Stomach (tissue), 9 donors: ENCODE results near the gene CACNA2D3. TPM values are rescaled to one million over a fixed set of nuclear protein-coding genes. Genes with fewer than 3 reads are reported as not detected.

Experiments
- DNase-seq, 2 donors: peaks; one replicate each; pipeline versions ENCODE4 v3.0.0 to v3.0.0-alpha.2; 2013 to 2019
- H3K27ac ChIP-seq, 5 donors: fragments of 200-600 bp in 4 of 5; sonication (generic) in 4 of 5; one replicate each; pipeline ENCODE4 v1.5.1; 2013 to 2019; ENCODE audit warnings: mild to moderate bottlenecking in 1 of 5, moderate library complexity in 1 of 5
- H3K27me3 ChIP-seq, 3 donors: fragments of 200-600 bp; sonication (generic); one replicate each; pipeline ENCODE4 v1.5.1; 2017 to 2019; ENCODE audit warnings: mixed run types in 1 of 3
- H3K36me3 ChIP-seq, 4 donors: fragments of 200-600 bp; sonication (generic); 1 replicate in 3 of 4; 2 replicates in 1 of 4; pipeline ENCODE4 v1.5.1; 2016 to 2019
- H3K4me1 ChIP-seq, 4 donors: fragments of 200-600 bp; sonication (generic); one replicate each; pipeline ENCODE4 v1.5.1; 2016 to 2019
- H3K4me3 ChIP-seq, 4 donors: fragments of 200-600 bp; sonication (generic) in 3 of 4; one replicate each; pipeline ENCODE4 v1.5.1; 2016 to 2019; ENCODE audit warnings: mild to moderate bottlenecking in 1 of 4
- H3K9me3 ChIP-seq, 4 donors: fragments of 200-600 bp; sonication (generic); one replicate each; pipeline ENCODE4 v1.5.1; 2016 to 2019
- EP300 ChIP-seq: sonication (generic); formaldehyde crosslinking; IDR thresholded peaks from one replicate; pipeline ENCODE4 v1.6.1; 2017; ENCODE audit warnings: antibody characterized with exemption
- POLR2A ChIP-seq, 4 donors: fragments of 450-650 bp; IDR thresholded peaks; one replicate each; pipeline ENCODE4 v1.6.1; 2016; ENCODE audit warnings: antibody characterized with exemption in 4 of 4, control low read depth in 2 of 4, mild to moderate bottlenecking in 1 of 4, moderate library complexity in 1 of 4
- POLR2AphosphoS5 ChIP-seq, 3 donors: sonication (generic); formaldehyde crosslinking; IDR thresholded peaks; one replicate each; pipeline ENCODE4 v1.6.1; 2016; ENCODE audit warnings: antibody characterized with exemption in 3 of 3
- WGBS, 5 donors: extraction: QIAGEN DNeasy Blood & Tissue Kit in 3 of 5; methylation state at CpG; one replicate each; pipeline versions ENCODE4 v1.1.5 to v1.1.7; 2013 to 2018; 5-methylcytosine and 5-hydroxymethylcytosine counted together
- intact Hi-C: fragments of 100-400 bp; cut with DNase I; formaldehyde crosslinking; loops from one replicate; pipeline ENCODE4 v1.15.1; 2023; ENCODE audit warnings: low total_unique reads
- polyA plus RNA-seq, 3 donors: library from polyadenylated mRNA; stranded (reverse); fragments of 200-250 nt; gene quantifications; one replicate each; pipeline ENCODE4 v1.2.3, GENCODE V29; 2013
- total RNA-seq, 5 donors: library from RNA; depleted of rRNA; stranded (reverse); fragments of >200 nt; gene quantifications; one replicate each; pipeline versions ENCODE4 v1.1.0 to v1.2.3, GENCODE V29; 2014 to 2016
- TF ChIP-seq, protein P1 (sequence below), 7 experiments: fragments of 450-650 bp in 4 of 7; fragments of 200-600 bp in 3 of 7; sonication (generic) in 3 of 7; IDR thresholded peaks; one replicate each; pipeline ENCODE4 v1.5.1; 2016 to 2019; ENCODE audit warnings: antibody characterized with exemption in 7 of 7, control low read depth in 2 of 7, mild to moderate bottlenecking in 1 of 7
- donor health status: healthy with polysubstance abuse.
- donor health status: Bipolar disorder and iron deficiency.
- donor health status: healthy.

The CACNA2D3 gene
- total and polyA plus RNA-seq, 8 donors: 0.56 to 54.0 (median 2.9) TPM; not detected in 1

DNA sequence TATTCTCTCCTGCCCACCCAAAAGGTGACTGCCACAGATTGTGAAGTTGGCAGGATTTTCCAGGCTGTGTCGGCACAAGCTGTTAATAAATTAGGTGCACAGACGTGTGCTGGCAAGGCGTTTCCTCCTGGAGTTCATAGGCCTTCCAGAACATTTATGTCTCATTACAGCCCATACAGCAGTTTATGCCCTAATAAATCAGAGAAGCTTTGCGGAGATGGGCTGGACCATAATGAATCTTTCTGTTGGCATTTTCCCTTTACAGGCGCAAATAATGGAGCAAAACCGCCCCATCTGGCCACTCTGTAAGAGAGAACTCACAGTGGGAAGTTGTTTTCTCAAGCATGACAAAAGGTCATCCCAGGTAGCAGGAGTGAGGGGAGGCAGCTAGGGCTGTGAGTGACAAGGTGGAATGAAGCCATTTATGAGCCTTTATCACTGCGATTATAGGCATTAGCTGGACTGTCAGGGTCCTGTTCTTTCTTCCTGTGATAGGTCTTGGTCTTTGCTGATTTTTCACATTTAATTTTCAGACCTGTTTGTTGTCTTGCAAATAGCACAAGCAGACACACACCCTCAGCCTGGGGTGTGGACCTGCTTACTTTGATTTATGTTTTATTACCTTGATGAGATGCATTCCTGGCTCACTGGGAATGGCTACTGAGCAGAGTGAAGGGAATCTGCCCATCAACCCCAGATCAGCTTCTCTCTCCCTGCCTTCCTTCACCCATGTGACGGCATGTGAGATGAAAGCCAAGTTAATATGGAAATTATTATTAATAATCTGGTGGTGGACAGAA lies 548.0 kb downstream of the CACNA2D3 start:
- peak in 1 of 2 donors; percentile 17 for DNase-seq
- WGBS, 5 donors: 56 to 66% (median 59%) methylated on average over 8 of the region's 8 CpGs
- Histone ChIP-seq H3K27ac (no peak overlapping the region), H3K4me1 (no peaks in the 10 kb centered on the region), H3K27me3 (no peaks in the 10 kb centered on the region), H3K4me3 (no peak overlapping the region), H3K36me3 (no peaks in the 10 kb centered on the region), H3K9me3 (no peaks in the 10 kb centered on the region)
- TF ChIP-seq POLR2A (IDR thresholded peaks at IDR 0.05): no peak
- intact Hi-C loops: no loop called here

DNA sequence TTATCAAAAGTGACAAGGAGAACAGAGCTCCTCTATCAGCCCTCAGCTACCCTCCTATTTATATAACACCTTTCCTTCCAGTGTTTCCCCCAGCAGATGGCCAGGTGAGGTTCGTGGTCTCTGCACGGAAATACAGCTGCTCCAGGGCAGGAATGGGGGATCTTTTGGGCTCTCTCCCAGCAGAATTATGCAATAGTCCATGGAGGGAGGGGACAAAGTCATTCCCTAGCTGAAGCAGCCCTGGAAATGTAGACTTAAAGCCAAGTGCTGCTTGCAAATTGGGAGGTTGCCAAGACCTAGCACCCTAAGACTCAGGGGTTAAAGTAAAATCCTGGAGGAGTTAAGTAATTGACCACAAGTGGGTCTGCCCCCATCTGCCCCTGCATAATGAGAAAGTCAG lies 549.2 kb downstream of the CACNA2D3 start:
- Histone ChIP-seq H3K27ac (no peak overlapping the region), H3K36me3 (no peaks in the 10 kb centered on the region), H3K4me3 (no peak overlapping the region), H3K27me3 (no peaks in the 10 kb centered on the region), H3K4me1 (no peaks in the 10 kb centered on the region), H3K9me3 (no peaks in the 10 kb centered on the region)
- WGBS, 5 donors: 4 to 31% (median 11%) methylated on average over 2 of the region's 2 CpGs
- TF ChIP-seq EP300: no peak
- no peak for TF ChIP-seq POLR2AphosphoS5 (IDR thresholded peaks at IDR 0.05)
- no peak for TF ChIP-seq POLR2A (IDR thresholded peaks at IDR 0.05)
- TF ChIP-seq, protein P1, sequence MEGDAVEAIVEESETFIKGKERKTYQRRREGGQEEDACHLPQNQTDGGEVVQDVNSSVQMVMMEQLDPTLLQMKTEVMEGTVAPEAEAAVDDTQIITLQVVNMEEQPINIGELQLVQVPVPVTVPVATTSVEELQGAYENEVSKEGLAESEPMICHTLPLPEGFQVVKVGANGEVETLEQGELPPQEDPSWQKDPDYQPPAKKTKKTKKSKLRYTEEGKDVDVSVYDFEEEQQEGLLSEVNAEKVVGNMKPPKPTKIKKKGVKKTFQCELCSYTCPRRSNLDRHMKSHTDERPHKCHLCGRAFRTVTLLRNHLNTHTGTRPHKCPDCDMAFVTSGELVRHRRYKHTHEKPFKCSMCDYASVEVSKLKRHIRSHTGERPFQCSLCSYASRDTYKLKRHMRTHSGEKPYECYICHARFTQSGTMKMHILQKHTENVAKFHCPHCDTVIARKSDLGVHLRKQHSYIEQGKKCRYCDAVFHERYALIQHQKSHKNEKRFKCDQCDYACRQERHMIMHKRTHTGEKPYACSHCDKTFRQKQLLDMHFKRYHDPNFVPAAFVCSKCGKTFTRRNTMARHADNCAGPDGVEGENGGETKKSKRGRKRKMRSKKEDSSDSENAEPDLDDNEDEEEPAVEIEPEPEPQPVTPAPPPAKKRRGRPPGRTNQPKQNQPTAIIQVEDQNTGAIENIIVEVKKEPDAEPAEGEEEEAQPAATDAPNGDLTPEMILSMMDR (IDR thresholded peaks at IDR 0.05): no peak
- DNase-seq: peak in 1 of 2 donors; percentile 22
- intact Hi-C loops: no loop called here

DNA sequence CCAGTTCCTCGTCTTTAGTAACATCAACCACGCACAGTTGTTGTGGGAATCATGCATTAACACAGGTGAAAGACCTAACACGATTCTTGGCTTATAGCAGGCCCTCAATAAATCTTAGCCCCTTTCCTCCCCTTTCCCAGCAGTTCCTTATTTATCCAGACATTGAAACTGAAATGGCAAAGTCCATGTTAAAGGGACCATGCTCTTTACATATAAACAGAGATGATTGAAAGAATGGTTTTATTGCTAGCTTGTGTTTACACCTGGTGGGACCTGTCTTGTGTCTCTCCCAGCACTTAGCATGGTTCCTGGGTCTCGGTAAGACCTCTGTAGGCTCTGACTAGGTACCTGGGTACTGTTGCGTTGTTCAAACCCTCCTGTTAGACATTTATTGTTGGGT lies 553.7 kb downstream of the CACNA2D3 start:
- no peak overlapping the region for H3K4me3 ChIP-seq
- TF ChIP-seq EP300 (no peak), POLR2AphosphoS5 (IDR thresholded peaks at IDR 0.05) (no peak), POLR2A (IDR thresholded peaks at IDR 0.05) (no peak)
- TF ChIP-seq, protein P1 (IDR thresholded peaks at IDR 0.05): no peak
- H3K4me1 ChIP-seq: no peaks in the 10 kb centered on the region
- H3K9me3 ChIP-seq: no peaks in the 10 kb centered on the region
- no peak overlapping the region for H3K27ac ChIP-seq
- 80 to 86% (median 82%) methylated on average over 5 of the region's 5 CpGs for WGBS, 5 donors
- no peaks in the 10 kb centered on the region for H3K36me3 ChIP-seq
- intact Hi-C loops: no loop called here
- no peaks in the 10 kb centered on the region for H3K27me3 ChIP-seq
- no peak for DNase-seq

DNA sequence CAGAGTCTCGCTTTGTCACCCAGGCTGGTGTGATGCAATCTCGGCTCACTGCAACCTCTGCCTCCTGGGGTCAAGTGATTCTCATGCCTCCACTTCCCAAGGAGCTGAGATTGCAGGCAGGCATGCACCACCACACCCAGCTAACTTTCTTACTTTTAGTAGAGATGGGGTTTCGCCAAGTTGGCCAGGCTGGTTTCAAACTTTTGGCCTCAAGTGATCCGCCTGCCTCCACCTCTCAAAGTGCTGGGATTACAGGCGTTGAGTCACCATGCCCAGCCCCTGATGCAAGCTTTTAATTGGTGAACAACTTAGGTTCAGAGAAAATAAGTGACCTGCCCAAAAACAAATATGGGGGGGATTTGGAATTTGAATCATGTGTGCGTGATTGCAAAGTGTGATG lies 559.4 kb downstream of the CACNA2D3 start:
- TF ChIP-seq POLR2AphosphoS5 (IDR thresholded peaks at IDR 0.05) (no peak), POLR2A (IDR thresholded peaks at IDR 0.05) (no peak), EP300 (no peak)
- TF ChIP-seq, protein P1 (IDR thresholded peaks at IDR 0.05): no peak
- no peak for DNase-seq
- H3K4me3 ChIP-seq: no peak overlapping the region
- no peaks in the 10 kb centered on the region for H3K27me3 ChIP-seq
- intact Hi-C loops: no loop called here
- no peaks in the 10 kb centered on the region for H3K36me3 ChIP-seq
- 79 to 87% (median 83%) methylated on average over 6 of the region's 6 CpGs for WGBS, 5 donors
- no peak overlapping the region for H3K27ac ChIP-seq
- no peaks in the 10 kb centered on the region for H3K4me1 ChIP-seq
- H3K9me3 ChIP-seq: no peaks in the 10 kb centered on the region

DNA sequence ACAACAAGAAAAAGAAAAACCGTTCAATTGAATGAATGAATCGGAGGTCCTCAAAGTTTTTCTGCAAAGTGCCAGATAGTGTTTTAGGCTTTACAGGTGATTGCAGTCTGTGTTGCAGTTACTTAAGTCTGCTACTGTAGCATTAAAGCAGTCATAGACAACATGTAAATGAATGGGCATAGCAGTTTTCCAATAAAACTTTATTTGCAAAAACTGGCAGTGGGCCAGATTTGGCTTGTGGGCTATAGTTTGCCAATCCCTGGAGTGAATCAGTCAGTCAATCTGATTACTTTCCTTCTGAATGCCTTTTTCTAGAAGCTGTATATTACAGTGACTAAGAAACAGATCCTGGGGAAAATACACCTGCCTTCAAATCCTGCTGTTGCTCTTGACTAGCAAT lies 562.9 kb downstream of the CACNA2D3 start:
- Histone ChIP-seq H3K4me3 (no peak overlapping the region), H3K4me1 (no peaks in the 10 kb centered on the region), H3K36me3 (no peaks in the 10 kb centered on the region), H3K27ac (no peak overlapping the region), H3K27me3 (no peaks in the 10 kb centered on the region), H3K9me3 (no peaks in the 10 kb centered on the region)
- 82 to 92% (median 85%) methylated on average over 2 of the region's 2 CpGs for WGBS, 5 donors
- TF ChIP-seq POLR2A (IDR thresholded peaks at IDR 0.05) (no peak), EP300 (no peak), POLR2AphosphoS5 (IDR thresholded peaks at IDR 0.05) (no peak)
- TF ChIP-seq, protein P1 (IDR thresholded peaks at IDR 0.05): no peak
- intact Hi-C loops: no loop called here
- DNase-seq: no peak
